GM12872 (cell line): ENCODE results near the gene MARK1.

Source experiments
- CTCF ChIP-seq: IDR thresholded peaks from 3 replicates; pipeline ENCODE4 v1.5.1; 2011; ENCODE audit warnings: low read depth, mild to moderate bottlenecking, low read length, moderate library complexity; ENCODE audit not compliant: insufficient read depth

The MARK1 gene

GRCh38 chr1:220681220-220681880 lies 153.4 kb downstream of the MARK1 start:
- no peak for TF ChIP-seq CTCF

GRCh38 chr1:220682901-220683576 lies 155.1 kb downstream of the MARK1 start:
- TF ChIP-seq CTCF = no peak

- TF ChIP-seq CTCF = no peak
These were observed 157.0 kb downstream of the MARK1 start for GRCh38 chr1:220684890-220685289.

- TF ChIP-seq CTCF = no peak
These were observed 157.9 kb downstream of the MARK1 start for GRCh38 chr1:220685879-220686278.

GRCh38 chr1:220687809-220688208 lies 159.9 kb downstream of the MARK1 start:
- TF ChIP-seq CTCF = no peak

GRCh38 chr1:220689666-220690065 lies 161.7 kb downstream of the MARK1 start:
- no peak for TF ChIP-seq CTCF

GRCh38 chr1:220690140-220691052 lies 162.5 kb downstream of the MARK1 start, which contains the start of gene C1orf115:
Gene C1orf115, plus strand, starts transcription at chr1:220690363. Its CDS starts 40 bp downstream, at chr1:220690403.
- TF ChIP-seq CTCF = peak; percentile 91
